ENCODE results near the gene PPFIA4.

The PPFIA4 gene

DNA sequence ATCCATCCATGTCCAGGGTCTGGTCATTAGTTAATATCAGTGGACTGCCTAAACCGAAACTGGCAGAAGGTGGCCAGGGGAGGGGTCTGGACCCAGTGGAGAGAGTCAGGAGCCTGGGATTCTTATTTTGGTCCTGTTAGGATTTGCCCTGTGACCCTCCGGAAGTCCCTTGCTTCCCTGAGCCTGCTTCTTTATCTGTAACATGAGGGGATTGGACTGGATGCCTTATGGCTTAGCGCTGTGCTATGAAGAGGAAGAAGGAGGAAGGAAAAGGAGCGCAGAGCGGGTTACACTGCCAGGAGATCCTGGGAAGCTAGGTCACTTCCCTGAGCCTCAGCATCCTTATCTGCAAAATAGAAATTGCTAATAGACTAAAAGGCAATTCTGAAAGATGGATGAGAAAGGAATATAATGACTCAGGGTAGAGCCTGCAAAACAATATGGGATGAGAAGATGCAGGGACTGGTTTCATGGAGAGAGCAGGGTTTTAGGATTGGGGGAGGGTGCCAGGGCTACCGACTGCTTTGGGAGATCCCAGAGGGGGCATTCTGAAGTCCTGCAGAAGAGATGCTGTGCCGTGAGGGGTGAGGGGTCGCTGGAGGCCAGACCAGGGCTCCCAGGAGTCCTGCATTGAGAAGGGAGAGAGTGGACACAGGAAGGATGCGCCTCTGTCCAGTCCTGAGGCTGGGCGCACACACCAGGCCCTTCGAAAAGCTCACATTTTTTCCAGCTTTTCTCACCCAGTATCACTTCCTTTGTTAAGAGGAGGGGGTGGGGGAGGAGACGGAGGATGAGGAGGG, 100.8 kb downstream of the PPFIA4 start:
- no peak for DNase-seq (ENCODE audit: low read depth in 2 of 2)

DNA sequence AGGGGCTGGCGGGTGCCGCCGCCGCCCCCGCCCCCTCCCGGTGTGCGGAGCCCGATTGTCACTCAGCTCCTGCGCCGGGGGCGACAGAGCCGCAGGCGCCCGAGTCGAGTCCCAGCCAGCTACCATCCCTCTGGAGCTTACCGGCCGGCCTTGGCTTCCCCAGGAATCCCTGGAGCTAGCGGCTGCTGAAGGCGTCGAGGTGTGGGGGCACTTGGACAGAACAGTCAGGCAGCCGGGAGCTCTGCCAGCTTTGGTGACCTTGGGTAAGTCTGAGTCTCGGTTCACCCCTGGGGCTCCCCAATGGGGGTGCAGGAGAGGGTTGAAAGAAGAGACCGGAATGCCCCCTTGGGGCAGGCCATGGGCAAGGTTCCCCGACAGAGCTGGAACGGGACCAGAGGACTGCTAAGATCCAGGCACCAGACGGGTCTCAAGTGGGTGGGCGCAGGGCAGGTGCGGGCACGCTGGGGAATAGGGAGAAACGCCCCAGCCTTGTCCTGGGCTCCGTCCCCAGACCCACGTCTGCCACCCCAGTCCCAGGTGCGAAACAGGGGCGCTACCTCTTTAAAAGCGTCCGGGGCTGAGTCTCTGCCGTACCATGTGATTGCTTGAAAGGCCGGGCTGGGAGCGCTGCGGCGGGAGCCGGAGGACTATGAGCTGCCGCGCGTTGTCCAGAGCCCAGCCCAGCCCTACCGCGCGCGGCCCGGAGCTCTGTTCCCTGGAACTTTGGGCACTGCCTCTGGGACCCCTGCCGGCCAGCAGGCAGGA, 101.6 kb downstream of the PPFIA4 start, which contains the start of gene ADORA1:
Gene ADORA1 (plus strand): TSS at position 61 of the 765 bp plus-strand sequence. CDS start 1,116 bp downstream, outside the sequence.
- DNase-seq (ENCODE audit: low read depth in 2 of 2) = no peak

DNA sequence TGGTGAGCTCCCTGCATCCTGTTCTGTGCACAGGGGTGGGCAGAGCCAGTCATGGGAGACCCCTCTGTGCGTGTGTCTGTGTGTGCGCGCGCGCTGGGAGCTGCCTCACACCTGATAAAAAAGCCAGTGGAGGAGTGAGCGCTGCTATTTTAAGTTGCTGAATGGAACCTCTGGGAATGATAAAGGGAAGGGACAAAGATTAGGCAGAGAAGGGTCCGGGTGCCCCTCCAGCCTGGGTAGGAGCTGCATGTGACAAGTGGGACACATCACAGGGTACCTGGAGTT, 102.1 kb downstream of the PPFIA4 start:
- no peak for DNase-seq (ENCODE audit: low read depth in 2 of 2)

Measured in stimulated activated CD8-positive, alpha-beta memory T cell treated with anti-CD3 and anti-CD28 coated beads, Interleukin-2, amount 100 ng/mL, for 48 hours (primary cell).